GM18526 (cell line): ENCODE measurements around the gene RALGPS1.

ENCODE experiments used
- POLR2A ChIP-seq: IDR thresholded peaks from 3 replicates; pipeline ENCODE4 v1.6.1; 2011; ENCODE audit not compliant: insufficient read length; ENCODE audit errors: extremely low read depth

RALGPS1 gene

GRCh38 chr9:126933334-126933980 lies 18.9 kb downstream of the RALGPS1 start:
- no peak for TF ChIP-seq POLR2A

- TF ChIP-seq POLR2A = no peak
These were observed 19.9 kb downstream of the RALGPS1 start for GRCh38 chr9:126934441-126934840.

- TF ChIP-seq POLR2A = no peak
These were observed 21.0 kb downstream of the RALGPS1 start for GRCh38 chr9:126935630-126936029.

GRCh38 chr9:126937444-126937843 lies 22.9 kb downstream of the RALGPS1 start:
- TF ChIP-seq POLR2A = no peak

- no peak for TF ChIP-seq POLR2A
These were observed 23.7 kb downstream of the RALGPS1 start for GRCh38 chr9:126938327-126938726.

GRCh38 chr9:126939821-126940221 lies 25.2 kb downstream of the RALGPS1 start:
- no peak for TF ChIP-seq POLR2A

GRCh38 chr9:126942399-126942798 lies 27.8 kb downstream of the RALGPS1 start:
- TF ChIP-seq POLR2A = no peak

GRCh38 chr9:126945682-126946081 lies 31.1 kb downstream of the RALGPS1 start:
- no peak for TF ChIP-seq POLR2A

GRCh38 chr9:126947529-126947928 lies 32.9 kb downstream of the RALGPS1 start:
- no peak for TF ChIP-seq POLR2A

GRCh38 chr9:126952205-126952977 lies 37.8 kb downstream of the RALGPS1 start:
- no peak for TF ChIP-seq POLR2A

GRCh38 chr9:126953041-126953809 lies 38.6 kb downstream of the RALGPS1 start:
- no peak for TF ChIP-seq POLR2A

- TF ChIP-seq POLR2A = no peak
These were observed 41.2 kb downstream of the RALGPS1 start for GRCh38 chr9:126955811-126956210.

GRCh38 chr9:126956917-126957686 lies 42.5 kb downstream of the RALGPS1 start:
- TF ChIP-seq POLR2A = no peak

- TF ChIP-seq POLR2A = no peak
These were observed 43.1 kb downstream of the RALGPS1 start for GRCh38 chr9:126957687-126958053.

GRCh38 chr9:126959336-126959735 lies 44.8 kb downstream of the RALGPS1 start:
- no peak for TF ChIP-seq POLR2A
